Duodenal mucosa (tissue), 2 donors: ENCODE data around the gene CHMP6.

ENCODE experiments used
- H3K27ac ChIP-seq: one replicate; pipeline ENCODE4 v1.7.0; 2013; ENCODE audit warnings: low read depth, low read length
- H3K27me3 ChIP-seq, 2 donors: one replicate each; pipeline ENCODE4 v1.7.0; 2013; ENCODE audit warnings: low read length in 2 of 2, control low read depth in 1 of 2; ENCODE audit not compliant: insufficient read depth in 2 of 2, control insufficient read depth in 1 of 2
- H3K36me3 ChIP-seq, 2 donors: one replicate each; pipeline ENCODE4 v1.7.0; 2013; ENCODE audit warnings: low read length in 2 of 2, control low read depth in 1 of 2; ENCODE audit not compliant: insufficient read depth in 2 of 2, control insufficient read depth in 1 of 2
- H3K4me1 ChIP-seq, 2 donors: one replicate each; pipeline ENCODE4 v1.7.0; 2013; ENCODE audit warnings: low read length in 2 of 2, control low read depth in 1 of 2; ENCODE audit not compliant: insufficient read depth in 2 of 2, control insufficient read depth in 1 of 2
- H3K4me3 ChIP-seq, 2 donors: one replicate each; pipeline ENCODE4 v1.7.0; 2013; ENCODE audit warnings: low read length in 2 of 2, low read depth in 1 of 2
- H3K9ac ChIP-seq, 2 donors: one replicate each; pipeline ENCODE4 v1.7.0; 2013; ENCODE audit warnings: low read length in 2 of 2, low read depth in 1 of 2
- H3K9me3 ChIP-seq, 2 donors: one replicate each; pipeline ENCODE4 v1.7.0; 2013; ENCODE audit warnings: low read length in 2 of 2, control low read depth in 1 of 2; ENCODE audit not compliant: control insufficient read depth in 1 of 2

CHMP6 gene

GRCh38 chr17:80984749-80985148 is 6.9 kb upstream of the CHMP6 start:
- no peak overlapping the region for H3K27ac ChIP-seq
- peaks cover 8 to 11% of the 10 kb centered on the region in 2 donors for H3K27me3 ChIP-seq
- H3K9me3 ChIP-seq = no peaks in the 10 kb centered on the region
- H3K36me3 ChIP-seq = no peaks in the 10 kb centered on the region
- peaks cover 10 to 11% of the 10 kb centered on the region in 2 donors for H3K4me1 ChIP-seq
- H3K9ac ChIP-seq = no peak overlapping the region
- H3K4me3 ChIP-seq = no peak overlapping the region

DNA sequence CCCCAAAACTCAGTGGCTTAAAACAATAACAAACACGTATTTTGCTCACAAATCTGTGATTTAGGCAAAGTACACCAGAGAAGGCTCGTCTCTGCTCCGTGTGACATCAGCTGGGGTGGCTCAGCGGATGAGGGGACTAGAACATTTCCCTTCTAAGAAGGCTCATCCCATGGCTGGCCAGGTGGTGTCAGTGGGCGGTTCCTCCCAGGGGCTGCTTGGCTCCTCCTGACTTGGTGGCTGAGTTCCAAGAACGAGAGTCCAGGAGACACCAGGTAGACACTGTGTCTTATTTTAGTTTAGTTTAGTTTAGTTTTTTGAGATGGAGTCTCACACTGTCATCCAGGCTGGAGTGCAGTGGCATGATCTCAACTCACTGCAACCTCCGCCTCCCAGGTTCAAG is 5.6 kb upstream of the CHMP6 start:
- peaks cover 11 to 13% of the 10 kb centered on the region in 2 donors for H3K4me1 ChIP-seq
- H3K27me3 ChIP-seq = peaks cover 11% of the 10 kb centered on the region in 2 donors
- no peak overlapping the region for H3K27ac ChIP-seq
- H3K4me3 ChIP-seq = no peak overlapping the region
- H3K9ac ChIP-seq = no peak overlapping the region
- no peaks in the 10 kb centered on the region for H3K36me3 ChIP-seq
- H3K9me3 ChIP-seq = no peaks in the 10 kb centered on the region

GRCh38 chr17:80986816-80987475 is 4.7 kb upstream of the CHMP6 start:
- H3K4me1 ChIP-seq = peaks cover 13 to 18% of the 10 kb centered on the region in 2 donors
- peaks cover 7 to 11% of the 10 kb centered on the region in 2 donors for H3K27me3 ChIP-seq
- H3K9me3 ChIP-seq = no peaks in the 10 kb centered on the region
- H3K4me3 ChIP-seq = no peak overlapping the region
- no peaks in the 10 kb centered on the region for H3K36me3 ChIP-seq
- no peak overlapping the region for H3K9ac ChIP-seq
- no peak overlapping the region for H3K27ac ChIP-seq

DNA sequence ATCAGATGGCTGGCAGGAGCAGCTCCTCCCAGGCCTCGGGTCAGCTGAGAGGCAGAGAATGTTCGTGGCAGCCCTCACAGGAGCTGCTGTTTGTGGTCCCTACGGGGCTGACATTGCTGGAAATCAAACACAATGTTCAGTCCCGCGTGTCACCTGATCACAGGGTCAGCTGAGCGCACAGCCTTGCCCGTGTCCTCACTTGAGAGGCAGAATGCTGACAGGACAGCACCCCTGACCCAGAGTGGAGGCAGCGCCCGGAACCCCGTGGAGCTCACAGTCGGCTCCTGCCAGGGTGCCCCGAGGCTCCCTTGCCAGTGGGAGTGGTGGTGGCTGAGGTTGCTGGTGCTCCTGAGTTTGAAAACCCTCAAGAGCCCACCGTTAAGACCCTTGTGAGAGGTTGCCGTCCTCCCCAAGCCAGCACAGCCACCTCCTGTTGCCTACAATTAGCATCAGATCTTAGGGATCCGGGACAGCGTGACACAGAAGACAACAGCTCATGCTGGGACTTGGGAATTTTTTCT is 3.6 kb upstream of the CHMP6 start:
- H3K27me3 ChIP-seq = peaks cover 4 to 11% of the 10 kb centered on the region in 2 donors
- H3K9ac ChIP-seq = no peak overlapping the region
- no peaks in the 10 kb centered on the region for H3K36me3 ChIP-seq
- no peak overlapping the region for H3K27ac ChIP-seq
- no peaks in the 10 kb centered on the region for H3K9me3 ChIP-seq
- H3K4me1 ChIP-seq = peaks cover 20 to 21% of the 10 kb centered on the region in 2 donors
- no peak overlapping the region for H3K4me3 ChIP-seq

GRCh38 chr17:80989586-80989913 is 2.1 kb upstream of the CHMP6 start:
- H3K27ac ChIP-seq = no peak overlapping the region
- H3K4me1 ChIP-seq = peaks cover 27 to 28% of the 10 kb centered on the region in 2 donors
- H3K36me3 ChIP-seq = peaks cover 0 to 4% of the 10 kb centered on the region in 2 donors
- H3K9me3 ChIP-seq = no peaks in the 10 kb centered on the region
- peaks cover 4 to 11% of the 10 kb centered on the region in 2 donors for H3K27me3 ChIP-seq
- H3K4me3 ChIP-seq = peak overlapping the region; percentile 52 to 61
- peak overlapping the region in 1 of 2 donors; percentile 33 for H3K9ac ChIP-seq

GRCh38 chr17:80990921-80991644 is 558 bp upstream of the CHMP6 start:
- Histone ChIP-seq H3K27ac (no peak overlapping the region), H3K9me3 (no peaks in the 10 kb centered on the region), H3K4me3 (peak overlapping the region; percentile 76 to 86), H3K36me3 (peaks cover 8 to 15% of the 10 kb centered on the region in 2 donors), H3K4me1 (peaks cover 27 to 28% of the 10 kb centered on the region in 2 donors), H3K9ac (peak overlapping the region; percentile 52 to 63), H3K27me3 (peaks cover 4 to 11% of the 10 kb centered on the region in 2 donors)

- Histone ChIP-seq H3K27ac (no peak overlapping the region), H3K36me3 (peaks cover 13 to 27% of the 10 kb centered on the region in 2 donors), H3K9ac (peak overlapping the region; percentile 63 to 64), H3K27me3 (peaks cover 4 to 11% of the 10 kb centered on the region in 2 donors), H3K9me3 (no peaks in the 10 kb centered on the region), H3K4me1 (peaks cover 27 to 28% of the 10 kb centered on the region in 2 donors), H3K4me3 (peak overlapping the region; percentile 76 to 86)
Measured at GRCh38 chr17:80992077-80992947, 671 bp downstream of the CHMP6 start.

DNA sequence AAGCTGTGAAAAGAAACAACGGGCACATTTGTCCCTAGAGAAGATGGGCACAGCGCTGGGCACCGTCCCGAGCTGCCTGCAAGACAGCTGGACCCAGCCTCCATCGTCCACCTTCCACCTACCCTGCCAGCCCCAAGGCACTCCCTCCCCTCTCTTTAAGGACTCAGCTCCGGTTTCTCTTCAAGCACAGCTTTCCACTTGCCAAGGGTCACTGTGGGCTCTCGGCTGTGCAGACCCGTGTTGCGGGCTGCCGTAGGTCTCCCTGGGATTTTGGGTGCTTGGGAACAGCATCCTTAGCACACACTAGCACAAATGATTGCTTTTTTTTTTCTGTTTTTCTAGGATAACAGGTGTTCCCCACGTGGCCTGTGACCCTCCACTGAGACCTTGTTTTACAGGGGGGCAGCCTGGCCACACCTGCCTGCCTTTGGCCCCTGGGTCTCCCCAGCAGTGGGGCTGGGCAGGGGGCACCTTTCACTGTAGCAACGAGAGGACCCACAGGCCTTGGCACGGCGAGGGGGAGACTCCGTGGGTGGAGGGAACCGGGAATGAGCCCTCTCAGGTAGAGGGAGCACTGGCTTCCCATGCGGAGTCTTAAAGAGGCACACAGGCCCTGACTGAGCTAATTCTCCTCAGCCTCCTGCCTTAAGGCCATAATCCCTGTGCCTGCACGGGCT is 1.4 kb downstream of the CHMP6 start:
- Histone ChIP-seq H3K4me1 (peaks cover 27 to 28% of the 10 kb centered on the region in 2 donors), H3K36me3 (peaks cover 20 to 35% of the 10 kb centered on the region in 2 donors), H3K9ac (peak overlapping the region; percentile 63 to 64), H3K9me3 (no peaks in the 10 kb centered on the region), H3K4me3 (peak overlapping the region; percentile 76 to 86), H3K27ac (no peak overlapping the region), H3K27me3 (peaks cover 2 to 11% of the 10 kb centered on the region in 2 donors)

DNA sequence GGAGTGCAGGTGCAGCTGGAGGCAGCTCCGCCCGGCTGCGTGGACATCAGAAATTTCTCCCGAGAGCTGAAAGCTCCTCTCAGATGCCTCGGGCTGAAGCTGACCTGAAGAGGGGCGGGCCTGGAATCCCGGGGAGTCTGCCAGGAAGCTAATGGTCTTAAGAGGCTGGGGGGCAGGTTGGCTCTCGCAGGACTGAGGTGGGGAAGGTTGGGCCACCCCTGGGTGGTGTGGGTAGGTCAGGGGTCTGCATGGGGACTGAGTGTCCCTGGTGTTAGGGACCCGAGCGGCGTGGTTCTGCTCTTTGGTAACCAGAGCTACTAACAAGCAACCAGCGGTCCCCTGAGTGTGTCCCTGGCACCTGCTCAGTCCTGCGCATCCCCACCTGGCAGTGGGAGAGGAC is 3.5 kb downstream of the CHMP6 start:
- Histone ChIP-seq H3K27me3 (no peaks in the 10 kb centered on the region), H3K4me1 (peaks cover 20 to 23% of the 10 kb centered on the region in 2 donors), H3K9me3 (no peaks in the 10 kb centered on the region), H3K27ac (no peak overlapping the region), H3K9ac (no peak overlapping the region), H3K4me3 (no peak overlapping the region), H3K36me3 (peaks cover 25 to 55% of the 10 kb centered on the region in 2 donors)
